ENCODE results near the gene RASGRF1.

The RASGRF1 gene

DNA sequence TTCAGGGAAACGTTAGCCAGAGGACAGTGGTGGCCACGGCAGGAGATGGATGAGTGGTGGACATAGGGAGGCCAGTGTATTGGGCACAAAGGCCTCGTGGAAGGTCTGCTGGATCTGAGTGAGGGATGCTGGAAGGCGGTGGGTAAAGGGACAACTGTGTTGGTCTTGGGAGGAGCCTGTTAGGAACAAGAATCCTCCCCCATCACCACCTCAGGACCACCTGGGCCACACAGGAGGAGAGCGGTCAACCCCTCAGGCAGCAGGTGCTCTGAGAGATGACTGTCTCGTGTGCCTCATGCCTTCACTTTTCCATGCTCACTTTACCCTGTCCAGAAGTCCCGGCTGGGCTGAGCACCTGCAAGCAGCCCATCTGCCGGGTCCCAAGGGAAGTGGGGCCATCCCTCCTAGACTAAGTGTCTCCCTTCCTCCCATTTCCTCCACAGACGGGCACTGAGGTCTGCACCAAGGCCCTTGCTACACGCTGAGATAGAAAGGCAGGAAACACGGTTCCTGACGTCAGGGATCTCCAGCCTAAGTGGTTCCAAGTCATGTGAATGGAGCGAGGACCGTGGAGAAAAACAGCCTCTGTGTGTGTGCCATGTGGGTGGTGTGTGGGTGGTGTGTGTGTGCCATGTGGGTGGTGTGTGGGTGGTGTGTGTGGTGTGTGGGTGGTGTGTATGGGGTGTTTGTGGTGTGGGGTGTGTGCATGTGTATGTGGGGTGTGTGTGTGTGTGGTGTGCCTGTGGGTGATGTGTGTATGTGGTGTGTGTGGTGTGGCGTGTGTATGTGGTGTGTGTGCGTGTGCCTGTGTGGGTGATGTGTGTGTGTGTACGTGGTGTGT lies 97.9 kb downstream of the RASGRF1 start:
- Histone ChIP-seq H3K4me3 (no peak overlapping the region), H3K27ac (no peak overlapping the region), H3K9ac (ENCODE audit: insufficient read length) (no peak overlapping the region), H3K9me3 (ENCODE audit: low read depth, low read length) (no peaks in the 10 kb centered on the region), H3K36me3 (ENCODE audit: insufficient read depth, low read length) (no peaks in the 10 kb centered on the region)
- no peak for DNase-seq (ENCODE audit: low read depth, low spot score)
- TF ChIP-seq POLR2AphosphoS5 (IDR thresholded peaks at IDR 0.05; ENCODE audit: borderline replicate concordance, low read depth, low read length) (no peak), EZH2 (IDR thresholded peaks at IDR 0.05) (no peak), FOXP2 (optimal IDR thresholded peaks at IDR 0.05; ENCODE audit: control extremely low read depth, extremely low read length, insufficient read depth) (no peak)

DNA sequence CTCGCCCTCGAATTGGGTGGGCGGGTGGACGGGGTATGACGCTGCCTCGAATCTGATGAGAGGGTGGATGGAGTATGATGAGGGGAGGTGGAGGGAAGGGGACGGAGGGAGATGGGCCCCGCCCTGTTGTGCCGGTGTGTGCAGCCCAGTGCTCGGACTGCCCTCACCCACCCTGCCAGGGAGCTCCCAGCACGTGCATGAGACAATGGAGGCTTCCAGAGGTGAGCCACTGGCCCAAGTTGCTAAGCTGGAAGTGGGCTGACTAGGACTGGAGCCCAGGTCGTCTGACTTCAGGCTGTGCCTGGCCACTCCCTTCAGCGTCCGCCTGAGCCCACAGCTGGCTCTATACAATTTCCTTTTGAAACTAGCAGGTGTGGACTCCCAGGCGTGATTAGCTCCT lies 98.7 kb downstream of the RASGRF1 start:
- Histone ChIP-seq H3K4me3 (no peak overlapping the region), H3K9me3 (ENCODE audit: low read depth, low read length) (no peaks in the 10 kb centered on the region), H3K9ac (ENCODE audit: insufficient read length) (no peak overlapping the region), H3K27ac (no peak overlapping the region), H3K36me3 (ENCODE audit: insufficient read depth, low read length) (no peaks in the 10 kb centered on the region)
- TF ChIP-seq POLR2AphosphoS5 (IDR thresholded peaks at IDR 0.05; ENCODE audit: borderline replicate concordance, low read depth, low read length) (no peak), FOXP2 (optimal IDR thresholded peaks at IDR 0.05; ENCODE audit: control extremely low read depth, extremely low read length, insufficient read depth) (no peak)
- DNase-seq (ENCODE audit: low read depth, low spot score) = no peak

DNA sequence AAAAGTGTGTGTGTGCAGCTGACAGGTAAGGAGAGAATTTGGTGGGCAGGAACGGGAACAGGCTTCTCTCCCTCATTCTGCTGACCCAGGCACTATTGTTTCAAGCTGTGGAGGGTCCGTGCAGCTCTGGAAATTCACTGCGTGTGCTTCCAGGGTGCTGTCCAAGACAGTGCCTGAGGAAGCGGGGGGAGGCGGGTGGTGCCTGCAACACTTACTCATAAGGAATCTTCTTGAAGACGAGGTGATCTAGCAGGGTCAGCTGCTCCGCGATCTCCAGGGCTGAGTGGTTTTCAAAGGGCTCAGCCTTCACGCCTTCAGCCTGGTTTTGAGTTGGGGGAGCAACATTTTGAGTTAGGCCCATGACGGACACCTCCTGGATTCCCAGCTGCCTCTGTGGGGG lies 99.1 kb downstream of the RASGRF1 start:
- Histone ChIP-seq H3K36me3 (ENCODE audit: insufficient read depth, low read length) (no peaks in the 10 kb centered on the region), H3K9me3 (ENCODE audit: low read depth, low read length) (no peaks in the 10 kb centered on the region), H3K9ac (ENCODE audit: insufficient read length) (no peak overlapping the region), H3K4me3 (no peak overlapping the region), H3K27ac (no peak overlapping the region)
- TF ChIP-seq POLR2AphosphoS5 (IDR thresholded peaks at IDR 0.05; ENCODE audit: borderline replicate concordance, low read depth, low read length) = no peak
- TF ChIP-seq FOXP2 (optimal IDR thresholded peaks at IDR 0.05; ENCODE audit: control extremely low read depth, extremely low read length, insufficient read depth) = no peak
- TF ChIP-seq EZH2 (IDR thresholded peaks at IDR 0.05) = no peak
- DNase-seq (ENCODE audit: low read depth, low spot score) = no peak

DNA sequence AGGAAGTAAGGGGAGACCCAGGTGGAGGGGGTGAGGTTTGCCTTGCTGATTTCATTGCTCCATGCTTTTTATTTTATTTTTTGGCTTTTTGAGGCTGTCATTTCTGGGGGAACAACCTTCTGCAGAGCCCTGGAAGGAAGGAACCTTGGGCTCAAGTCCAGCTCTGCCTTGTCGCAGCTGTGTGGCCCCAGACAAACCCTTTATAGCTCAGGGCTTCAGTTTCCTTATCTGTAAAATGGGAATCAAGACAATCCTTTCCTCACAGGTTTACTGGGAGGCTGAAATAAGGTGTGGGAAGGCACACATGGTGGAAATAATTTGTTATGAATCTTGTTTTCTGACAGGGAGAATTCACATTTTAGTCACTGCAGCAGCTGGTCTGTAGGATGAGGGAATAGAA lies 100.3 kb downstream of the RASGRF1 start:
- H3K27ac ChIP-seq = no peak overlapping the region
- no peaks in the 10 kb centered on the region for H3K9me3 ChIP-seq (ENCODE audit: low read depth, low read length)
- H3K36me3 ChIP-seq (ENCODE audit: insufficient read depth, low read length) = no peaks in the 10 kb centered on the region
- H3K4me3 ChIP-seq = no peak overlapping the region
- no peak for DNase-seq (ENCODE audit: low read depth, low spot score)
- H3K9ac ChIP-seq (ENCODE audit: insufficient read length) = no peak overlapping the region
- TF ChIP-seq POLR2AphosphoS5 (IDR thresholded peaks at IDR 0.05; ENCODE audit: borderline replicate concordance, low read depth, low read length) = no peak
- TF ChIP-seq EZH2 (IDR thresholded peaks at IDR 0.05) = no peak
- no peak for TF ChIP-seq FOXP2 (optimal IDR thresholded peaks at IDR 0.05; ENCODE audit: control extremely low read depth, extremely low read length, insufficient read depth)

DNA sequence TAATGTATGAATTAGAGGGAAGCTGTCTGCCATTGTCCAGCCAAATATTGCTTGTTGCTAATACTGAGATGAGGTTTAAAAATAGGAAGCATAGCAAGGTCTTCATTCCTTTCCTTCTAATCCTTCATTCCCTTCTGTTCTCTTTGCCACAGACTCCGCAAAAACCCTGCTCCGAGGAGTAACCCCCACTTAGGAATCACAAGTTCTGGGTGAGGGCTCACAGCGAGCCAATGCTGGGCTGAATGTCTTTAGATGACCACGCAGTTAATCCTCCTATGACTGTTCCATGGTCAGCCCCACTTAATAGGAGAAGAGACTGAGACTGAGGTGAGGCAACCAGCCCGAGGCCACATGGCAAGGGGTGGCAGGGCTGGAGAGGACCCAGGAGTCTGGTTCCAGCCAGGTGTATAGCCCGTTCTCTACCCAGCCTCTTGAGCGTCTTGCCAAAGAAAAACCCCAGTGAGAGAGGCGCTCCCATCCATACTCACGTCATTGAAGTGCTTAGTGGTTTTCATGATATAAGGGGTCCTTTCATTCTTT lies 100.8 kb downstream of the RASGRF1 start:
- no peaks in the 10 kb centered on the region for H3K9me3 ChIP-seq (ENCODE audit: low read depth, low read length)
- no peak for DNase-seq (ENCODE audit: low read depth, low spot score)
- TF ChIP-seq EZH2 (IDR thresholded peaks at IDR 0.05) (no peak), POLR2AphosphoS5 (IDR thresholded peaks at IDR 0.05; ENCODE audit: borderline replicate concordance, low read depth, low read length) (no peak), FOXP2 (optimal IDR thresholded peaks at IDR 0.05; ENCODE audit: control extremely low read depth, extremely low read length, insufficient read depth) (no peak)
- no peaks in the 10 kb centered on the region for H3K36me3 ChIP-seq (ENCODE audit: insufficient read depth, low read length)
- H3K4me3 ChIP-seq = no peak overlapping the region
- no peak overlapping the region for H3K27ac ChIP-seq
- no peak overlapping the region for H3K9ac ChIP-seq (ENCODE audit: insufficient read length)

DNA sequence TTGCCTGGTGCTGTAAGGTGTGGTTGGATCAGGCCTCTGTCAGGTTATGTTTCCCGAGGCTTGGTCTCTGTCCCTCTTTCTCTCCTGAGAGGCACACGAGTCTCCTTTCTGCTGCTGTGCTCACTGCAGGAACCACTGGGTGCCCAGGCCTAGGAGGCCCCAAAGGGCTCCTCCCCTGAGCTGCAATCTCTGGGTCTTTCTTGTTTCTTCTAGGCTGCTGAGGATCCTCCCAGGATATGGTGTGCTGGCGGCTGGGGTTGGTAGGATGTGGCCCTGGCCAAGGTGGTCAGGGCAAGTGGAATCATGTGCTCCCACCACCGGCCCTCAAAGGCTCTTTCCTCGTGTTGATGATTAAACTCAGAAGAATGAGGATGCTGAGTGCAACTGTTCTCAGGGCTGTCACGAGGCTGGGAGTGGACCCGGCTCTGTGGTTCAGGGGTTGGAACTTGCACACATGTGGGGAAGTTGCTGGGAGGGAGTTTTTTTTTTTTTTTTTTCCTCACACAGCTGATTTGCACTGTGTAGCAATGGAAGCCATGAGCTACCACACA lies 102.1 kb downstream of the RASGRF1 start:
- Histone ChIP-seq H3K36me3 (ENCODE audit: insufficient read depth, low read length) (no peaks in the 10 kb centered on the region), H3K4me3 (no peak overlapping the region), H3K9me3 (ENCODE audit: low read depth, low read length) (no peaks in the 10 kb centered on the region), H3K9ac (ENCODE audit: insufficient read length) (no peak overlapping the region), H3K27ac (no peak overlapping the region)
- TF ChIP-seq FOXP2 (optimal IDR thresholded peaks at IDR 0.05; ENCODE audit: control extremely low read depth, extremely low read length, insufficient read depth) (no peak), EZH2 (IDR thresholded peaks at IDR 0.05) (no peak), POLR2AphosphoS5 (IDR thresholded peaks at IDR 0.05; ENCODE audit: borderline replicate concordance, low read depth, low read length) (no peak)
- no peak for DNase-seq (ENCODE audit: low read depth, low spot score)

DNA sequence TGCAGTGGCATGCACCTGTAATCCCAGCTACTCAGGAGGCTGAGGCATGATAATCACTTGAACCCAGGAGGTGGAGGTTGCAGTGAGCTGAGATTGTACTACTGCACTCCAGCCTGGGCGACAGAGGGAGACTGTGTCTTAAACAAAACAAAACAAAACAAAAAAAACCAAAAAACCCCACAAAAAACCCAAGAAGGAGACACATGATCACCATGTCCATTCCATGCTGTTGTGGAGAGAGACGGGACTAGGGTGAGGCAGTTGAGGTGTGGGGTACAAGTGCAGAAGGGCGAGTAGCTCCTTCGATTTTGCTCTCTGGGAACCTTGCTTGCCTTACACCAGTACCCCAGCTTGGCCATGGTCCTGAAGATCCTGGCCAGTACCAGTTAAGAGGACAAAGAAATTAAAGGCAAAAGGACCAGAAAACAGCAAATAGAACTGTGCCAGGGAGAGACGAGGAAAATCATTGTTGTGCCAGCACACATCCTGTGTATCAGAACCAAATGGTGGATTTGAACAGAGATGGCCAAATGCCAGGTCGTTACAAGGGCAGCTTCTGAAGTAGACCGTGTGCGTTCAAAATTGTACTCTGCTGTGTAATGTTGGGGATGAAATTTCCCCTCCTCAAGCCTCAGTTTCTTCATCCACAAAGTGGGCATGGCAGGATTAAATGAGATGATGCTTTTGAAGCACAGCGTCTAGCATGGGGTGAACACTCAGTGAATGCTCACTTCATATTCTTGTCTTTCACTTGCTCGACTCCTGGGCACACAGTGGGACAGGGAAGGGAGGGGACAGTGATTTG lies 102.8 kb downstream of the RASGRF1 start:
- no peak overlapping the region for H3K9ac ChIP-seq (ENCODE audit: insufficient read length)
- no peak overlapping the region for H3K4me3 ChIP-seq
- no peak for DNase-seq (ENCODE audit: low read depth, low spot score)
- no peaks in the 10 kb centered on the region for H3K36me3 ChIP-seq (ENCODE audit: insufficient read depth, low read length)
- no peak overlapping the region for H3K27ac ChIP-seq
- TF ChIP-seq FOXP2 (optimal IDR thresholded peaks at IDR 0.05; ENCODE audit: control extremely low read depth, extremely low read length, insufficient read depth) (no peak), EZH2 (IDR thresholded peaks at IDR 0.05) (no peak), POLR2AphosphoS5 (IDR thresholded peaks at IDR 0.05; ENCODE audit: borderline replicate concordance, low read depth, low read length) (no peak)
- no peaks in the 10 kb centered on the region for H3K9me3 ChIP-seq (ENCODE audit: low read depth, low read length)

DNA sequence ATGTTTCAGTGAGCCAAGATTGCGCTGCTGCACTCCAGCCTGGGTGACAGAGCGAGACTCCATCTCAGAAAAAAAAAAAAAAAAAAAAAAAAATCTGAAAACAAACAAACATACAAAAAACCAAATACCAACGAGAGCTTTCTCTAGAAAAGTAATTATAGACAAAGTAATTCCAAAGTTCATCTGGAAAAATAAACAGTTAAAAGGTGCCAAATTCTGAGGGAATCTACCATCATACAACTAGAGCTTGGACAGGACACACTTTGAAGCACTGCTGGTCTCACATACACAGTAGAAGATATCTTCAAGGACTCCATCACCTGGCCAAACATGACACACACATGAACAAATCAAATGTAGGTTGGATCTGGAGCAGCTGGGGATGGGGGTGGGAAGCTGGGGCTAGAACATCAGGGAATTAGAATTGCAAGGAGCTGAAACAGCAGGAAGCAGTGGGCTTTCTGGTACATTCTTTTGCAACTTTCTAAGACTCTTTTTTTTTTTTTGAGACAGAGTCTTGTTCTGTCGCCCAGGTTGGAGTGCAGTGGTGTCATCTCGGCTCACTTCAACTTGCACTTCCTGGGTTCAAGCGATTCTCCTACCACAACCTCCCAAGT lies 104.6 kb downstream of the RASGRF1 start:
- Histone ChIP-seq H3K27ac (no peak overlapping the region), H3K36me3 (ENCODE audit: insufficient read depth, low read length) (no peaks in the 10 kb centered on the region), H3K9me3 (ENCODE audit: low read depth, low read length) (no peaks in the 10 kb centered on the region), H3K4me3 (no peak overlapping the region), H3K9ac (ENCODE audit: insufficient read length) (no peak overlapping the region)
- DNase-seq (ENCODE audit: low read depth, low spot score) = no peak
- no peak for TF ChIP-seq EZH2 (IDR thresholded peaks at IDR 0.05)
- TF ChIP-seq FOXP2 (optimal IDR thresholded peaks at IDR 0.05; ENCODE audit: control extremely low read depth, extremely low read length, insufficient read depth) = no peak
- TF ChIP-seq POLR2AphosphoS5 (IDR thresholded peaks at IDR 0.05; ENCODE audit: borderline replicate concordance, low read depth, low read length) = no peak

Data from SK-N-MC (cell line).